ENCODE results near the gene TMEM217. TPM values are rescaled to one million over a fixed set of nuclear protein-coding genes. Genes with fewer than 3 reads are reported as not detected.

Gene TMEM217
- polyA plus RNA-seq, 3 donors = 0.09 to 0.29 TPM; not detected in 1

- Histone ChIP-seq H3K9ac (ENCODE audit: insufficient read depth, low read length, poor library complexity, severe bottlenecking) (no peak overlapping the region), H3K4me1 (ENCODE audit: control insufficient read depth in 1 of 2, insufficient read depth in 2 of 2, low read length in 2 of 2) (peaks cover 22 to 24% of the 10 kb centered on the region in 2 donors), H3K27me3 (ENCODE audit: control insufficient read depth in 2 of 2, insufficient read depth in 2 of 2, low read length in 2 of 2) (no peaks in the 10 kb centered on the region), H3K9me3 (replicated peaks in 1 of 2; ENCODE audit: control insufficient read depth in 1 of 2, insufficient read depth in 1 of 2, low read length in 2 of 2) (no peaks in the 10 kb centered on the region), H4K20me1 (ENCODE audit: insufficient read depth, low read length) (no peaks in the 10 kb centered on the region), H2AFZ (ENCODE audit: insufficient read depth, low read depth, low read length, poor library complexity, severe bottlenecking) (peak overlapping the region; percentile 36), H3K4me2 (replicated peaks; ENCODE audit: extremely low read depth, low read length, poor library complexity, severe bottlenecking) (peak overlapping the region; percentile 37), H3K27ac (ENCODE audit: low read depth in 1 of 2, low read length in 2 of 2) (no peak overlapping the region), H3K4me3 (replicated peaks in 1 of 3; ENCODE audit: low read depth in 2 of 3, low read length in 3 of 3) (peak overlapping the region in 1 of 3 experiments; percentile 15), H3K36me3 (replicated peaks in 1 of 2; ENCODE audit: control insufficient read depth in 1 of 2, insufficient read depth in 2 of 2, low read length in 2 of 2) (no peaks in the 10 kb centered on the region), H3K79me2 (ENCODE audit: insufficient read depth, low read length) (no peaks in the 10 kb centered on the region)
- intact Hi-C loops (cut with micrococcal nuclease) = loop anchor here in 1 of 2 donors (5.0 to 10.0 kb wide), 3 partner anchors 34 to 439 kb away; partner anchors contain the start of gene PIM1
- TF ChIP-seq CTCF (IDR thresholded peaks at IDR 0.05) = no peak
- Mint-ChIP-seq H3K27ac (peak overlapping the region in 2 of 7 donors; percentile 36 to 43), H3K4me1 (peaks cover 31% of the 10 kb centered on the region), H3K27me3 (ENCODE audit: low read depth in 3 of 3) (peaks cover 0 to 8% (median 5%) of the 10 kb centered on the region in 3 donors), H3K4me3 (peak overlapping the region; percentile 31 to 66), H3K9me3 (no peaks in the 10 kb centered on the region), H3K36me3 (peaks cover 0 to 2% of the 10 kb centered on the region in 2 donors)
- no CpG with 5 or more reads among the region's 4 CpGs for WGBS (ENCODE audit: insufficient coverage)
- peak in 1 of 3 donors; percentile 30 for DNase-seq
Observed at GRCh38 chr6:37205997-37206340, 52.0 kb downstream of the TMEM217 start.

- Histone ChIP-seq H3K9ac (ENCODE audit: insufficient read depth, low read length, poor library complexity, severe bottlenecking) (no peak overlapping the region), H2AFZ (ENCODE audit: insufficient read depth, low read depth, low read length, poor library complexity, severe bottlenecking) (peak overlapping the region; percentile 36), H3K79me2 (ENCODE audit: insufficient read depth, low read length) (no peaks in the 10 kb centered on the region), H4K20me1 (ENCODE audit: insufficient read depth, low read length) (no peaks in the 10 kb centered on the region), H3K4me1 (ENCODE audit: control insufficient read depth in 1 of 2, insufficient read depth in 2 of 2, low read length in 2 of 2) (peaks cover 22 to 24% of the 10 kb centered on the region in 2 donors), H3K4me2 (replicated peaks; ENCODE audit: extremely low read depth, low read length, poor library complexity, severe bottlenecking) (peak overlapping the region; percentile 37), H3K36me3 (replicated peaks in 1 of 2; ENCODE audit: control insufficient read depth in 1 of 2, insufficient read depth in 2 of 2, low read length in 2 of 2) (no peaks in the 10 kb centered on the region), H3K27ac (ENCODE audit: low read depth in 1 of 2, low read length in 2 of 2) (no peak overlapping the region), H3K9me3 (replicated peaks in 1 of 2; ENCODE audit: control insufficient read depth in 1 of 2, insufficient read depth in 1 of 2, low read length in 2 of 2) (no peaks in the 10 kb centered on the region), H3K27me3 (ENCODE audit: control insufficient read depth in 2 of 2, insufficient read depth in 2 of 2, low read length in 2 of 2) (no peaks in the 10 kb centered on the region), H3K4me3 (replicated peaks in 1 of 3; ENCODE audit: low read depth in 2 of 3, low read length in 3 of 3) (peak overlapping the region in 1 of 3 experiments; percentile 15)
- Mint-ChIP-seq H3K27ac (peak overlapping the region in 3 of 7 donors; percentile 21 to 36 (median 31)), H3K36me3 (peaks cover 0 to 2% of the 10 kb centered on the region in 2 donors), H3K4me3 (peak overlapping the region; percentile 31 to 66), H3K9me3 (no peaks in the 10 kb centered on the region), H3K4me1 (peaks cover 28% of the 10 kb centered on the region), H3K27me3 (ENCODE audit: low read depth in 3 of 3) (peaks cover 0 to 8% (median 5%) of the 10 kb centered on the region in 3 donors)
- intact Hi-C loops (cut with micrococcal nuclease) = loop anchor here in 1 of 2 donors (5.0 to 10.0 kb wide), 3 partner anchors 33 to 438 kb away; partner anchors contain the start of gene PIM1
- DNase-seq = peak in 2 of 3 donors; percentile 29 to 38
- 7% methylated on average over 3 of the region's 13 CpGs for WGBS (ENCODE audit: insufficient coverage)
- TF ChIP-seq CTCF (IDR thresholded peaks at IDR 0.05) = no peak
Observed at GRCh38 chr6:37205175-37205996, 52.6 kb downstream of the TMEM217 start.

Measured in CD14-positive monocyte (primary cell).